DMS79 treated with DMSO at 0.1 percent for 48 hours (cell line): ENCODE results near the gene SEC31A.
"Not testable (repeated sequence)": the region's sequence is repeated elsewhere in the genome, so short reads cannot be mapped to it uniquely, and the experiment has no call there.

ENCODE experiments used
- DNase-seq: peaks from one replicate; lab custom pipeline; 2025; lab: John Stamatoyannopoulos, UW

The SEC31A gene

GRCh38 chr4:82892467-82892802 is 1.5 kb upstream of the SEC31A start:
- DNase-seq = no peak

GRCh38 chr4:82891707-82892466 is 934 bp upstream of the SEC31A start:
- DNase-seq = peak; percentile 41

- DNase-seq = no peak
These were observed 439 bp downstream of the SEC31A start for GRCh38 chr4:82890528-82890900.

GRCh38 chr4:82889287-82889686 is 1.7 kb downstream of the SEC31A start:
- DNase-seq = no peak

- DNase-seq = no peak
These were observed 4.6 kb downstream of the SEC31A start for GRCh38 chr4:82886147-82886942.

- no peak for DNase-seq
These were observed 5.5 kb downstream of the SEC31A start for GRCh38 chr4:82885410-82885809.

- no peak for DNase-seq
These were observed 22.4 kb downstream of the SEC31A start for GRCh38 chr4:82868572-82868971.

GRCh38 chr4:82866706-82867385 is 24.1 kb downstream of the SEC31A start:
- no peak for DNase-seq

- DNase-seq = not testable (repeated sequence)
These were observed 24.9 kb downstream of the SEC31A start for GRCh38 chr4:82866033-82866432.

- DNase-seq = no peak
These were observed 25.4 kb downstream of the SEC31A start for GRCh38 chr4:82865592-82865991.

- no peak for DNase-seq
These were observed 26.5 kb downstream of the SEC31A start for GRCh38 chr4:82864336-82864979.

- DNase-seq = no peak
These were observed 29.4 kb downstream of the SEC31A start for GRCh38 chr4:82861529-82861928.

GRCh38 chr4:82860487-82860886 is 30.5 kb downstream of the SEC31A start:
- not testable (repeated sequence) for DNase-seq

- DNase-seq = no peak
These were observed 38.1 kb downstream of the SEC31A start for GRCh38 chr4:82852751-82853285.

GRCh38 chr4:82851885-82852750 is 38.8 kb downstream of the SEC31A start:
- DNase-seq = no peak

- no peak for DNase-seq
These were observed 39.6 kb downstream of the SEC31A start for GRCh38 chr4:82851318-82851717.

- DNase-seq = no peak
These were observed 40.3 kb downstream of the SEC31A start for GRCh38 chr4:82850684-82851083.

GRCh38 chr4:82848706-82849105 is 42.2 kb downstream of the SEC31A start:
- DNase-seq = no peak

GRCh38 chr4:82842593-82842992 is 48.4 kb downstream of the SEC31A start:
- no peak for DNase-seq

- no peak for DNase-seq
These were observed 51.3 kb downstream of the SEC31A start for GRCh38 chr4:82839624-82840023.

- no peak for DNase-seq
These were observed 57.1 kb downstream of the SEC31A start for GRCh38 chr4:82833696-82834313.
